ENCODE results near the gene TMA7.

TMA7 gene

GRCh38 chr3:48423241-48423882 lies 16.7 kb upstream of the TMA7 start:
- DNase-seq (ENCODE audit: low spot score) = no peak

GRCh38 chr3:48423883-48424695 lies 16.0 kb upstream of the TMA7 start:
- DNase-seq (ENCODE audit: low spot score) = no peak

GRCh38 chr3:48425281-48425812 lies 14.7 kb upstream of the TMA7 start:
- DNase-seq (ENCODE audit: low spot score) = no peak

GRCh38 chr3:48426401-48426909 lies 13.6 kb upstream of the TMA7 start:
- no peak for DNase-seq (ENCODE audit: low spot score)

- DNase-seq (ENCODE audit: low spot score) = no peak
These were observed 13.0 kb upstream of the TMA7 start for GRCh38 chr3:48426944-48427629.

GRCh38 chr3:48427630-48427962 lies 12.5 kb upstream of the TMA7 start:
- no peak for DNase-seq (ENCODE audit: low spot score)

- DNase-seq (ENCODE audit: low spot score) = no peak
These were observed 11.9 kb upstream of the TMA7 start for GRCh38 chr3:48428088-48428571.

GRCh38 chr3:48428572-48429316 lies 11.3 kb upstream of the TMA7 start:
- no peak for DNase-seq (ENCODE audit: low spot score)

- DNase-seq (ENCODE audit: low spot score) = no peak
These were observed 10.6 kb upstream of the TMA7 start for GRCh38 chr3:48429317-48429959.

GRCh38 chr3:48429960-48430707 lies 9.9 kb upstream of the TMA7 start, which contains the start of gene PLXNB1:
Gene PLXNB1, minus strand, starts transcription at chr3:48430086. Its CDS starts 5,475 bp downstream, at chr3:48424611.
- DNase-seq (ENCODE audit: low spot score) = no peak

GRCh38 chr3:48430708-48431101 lies 9.4 kb upstream of the TMA7 start:
- DNase-seq (ENCODE audit: low spot score) = no peak

GRCh38 chr3:48431224-48432029 lies 8.6 kb upstream of the TMA7 start:
- DNase-seq (ENCODE audit: low spot score) = no peak

- no peak for DNase-seq (ENCODE audit: low spot score)
These were observed 7.4 kb upstream of the TMA7 start for GRCh38 chr3:48432411-48433371.

- DNase-seq (ENCODE audit: low spot score) = no peak
These were observed 6.5 kb upstream of the TMA7 start for GRCh38 chr3:48433472-48434118.

GRCh38 chr3:48434591-48435222 lies 5.3 kb upstream of the TMA7 start:
- DNase-seq (ENCODE audit: low spot score) = peak; percentile 41

GRCh38 chr3:48435223-48435595 lies 4.8 kb upstream of the TMA7 start:
- DNase-seq (ENCODE audit: low spot score) = no peak

GRCh38 chr3:48435774-48436476 lies 4.1 kb upstream of the TMA7 start:
- peak; percentile 93 for DNase-seq (ENCODE audit: low spot score)

Measured in hematopoietic multipotent progenitor cell treated with erythropoietin and hydrocortisone succinate and interleukin-3 and kit ligand, for 17 days (in vitro differentiated cells).